Esophagus muscularis mucosa (tissue), 2 donors: ENCODE results near the gene C14orf180.

ENCODE experiments used
- EP300 ChIP-seq: sonication (generic); formaldehyde crosslinking; IDR thresholded peaks from one replicate; pipeline ENCODE4 v1.6.1; 2017; ENCODE audit warnings: antibody characterized with exemption
- POLR2A ChIP-seq: fragments of 450-650 bp; IDR thresholded peaks from one replicate; pipeline ENCODE4 v1.6.1; 2017; ENCODE audit warnings: antibody characterized with exemption, moderate library complexity, mild to moderate bottlenecking, low read depth

DNA sequence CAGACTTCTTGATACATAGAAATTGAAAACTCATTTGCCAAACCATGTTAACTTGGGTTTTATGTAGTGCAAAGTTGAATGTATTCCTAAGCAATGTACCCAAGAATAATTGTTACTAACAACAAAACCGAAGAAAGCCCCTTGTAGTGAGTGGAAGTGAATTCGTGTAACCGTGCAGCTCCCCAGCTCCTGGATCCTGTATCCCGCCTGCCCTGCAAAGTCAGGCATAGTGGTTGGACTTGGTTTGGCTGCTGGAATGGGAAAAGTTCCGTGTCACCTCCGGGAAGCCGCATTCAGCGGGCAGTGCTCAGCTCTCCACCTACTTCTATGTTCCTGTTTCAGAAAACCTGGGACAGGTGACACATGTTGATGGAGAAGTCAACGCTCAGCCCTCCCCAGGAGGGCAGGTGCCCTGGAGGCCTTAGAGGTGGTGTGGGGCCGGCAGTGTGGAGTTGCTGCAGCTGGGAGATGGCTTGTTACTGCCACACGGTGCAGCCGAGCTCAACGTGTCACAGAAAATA, 29.2 kb upstream of the C14orf180 start:
- TF ChIP-seq EP300 (no peak), POLR2A (no peak)
